Gastrocnemius medialis (tissue), 4 donors: ENCODE results near the gene NT5C1B. TPM values are rescaled to one million over a fixed set of nuclear protein-coding genes. Genes with fewer than 3 reads are reported as not detected.
A peak's percentile ranks its signal among the peaks of the same experiment; 100 is the strongest.

ENCODE experiments used
- ATAC-seq, 2 donors: fragments of 150-250 bp; one replicate each; pipeline ENCODE4 v1.9.1; 2016
- DNase-seq, 2 donors: peaks; one replicate each; pipeline ENCODE4 v3.0.0-alpha.2; 2019
- H3K27ac ChIP-seq, 4 donors: fragments of 200-600 bp; sonication (generic); 1 replicate in 1 of 4; 2 replicates in 3 of 4; pipeline ENCODE4 v1.5.1; 2016 to 2018; ENCODE audit warnings: mild to moderate bottlenecking in 2 of 4, moderate library complexity in 1 of 4
- H3K27me3 ChIP-seq, 3 donors: fragments of 200-600 bp; sonication (generic) in 2 of 3; 1 replicate in 1 of 3; 2 replicates in 2 of 3; pipeline versions ENCODE4 v1.5.1 to v1.6.0; 2016 to 2019; ENCODE audit warnings: mild to moderate bottlenecking in 1 of 3, moderate library complexity in 1 of 3
- H3K36me3 ChIP-seq, 2 donors: fragments of 200-600 bp; sonication (generic) in 1 of 2; one replicate each; pipeline ENCODE4 v1.5.1; 2017 to 2018
- H3K4me1 ChIP-seq, 2 donors: fragments of 200-600 bp; sonication (generic) in 1 of 2; one replicate each; pipeline ENCODE4 v1.5.1; 2016 to 2017; ENCODE audit warnings: mild to moderate bottlenecking in 2 of 2
- H3K4me3 ChIP-seq, 4 donors: fragments of 200-600 bp; sonication (generic) in 3 of 4; 1 replicate in 1 of 4; 2 replicates in 3 of 4; pipeline ENCODE4 v1.5.1; 2016 to 2019; ENCODE audit warnings: mild to moderate bottlenecking in 2 of 4
- H3K9me3 ChIP-seq, 3 donors: fragments of 200-600 bp; sonication (generic) in 2 of 3; 1 replicate in 1 of 3; 2 replicates in 2 of 3; pipeline ENCODE4 v1.5.1; 2016 to 2019
- POLR2A ChIP-seq, 2 donors: fragments of 450-650 bp; IDR thresholded peaks; one replicate each; pipeline ENCODE4 v1.6.1; 2017; ENCODE audit warnings: antibody characterized with exemption in 2 of 2, mild to moderate bottlenecking in 2 of 2, moderate library complexity in 2 of 2
- in situ Hi-C, 4 donors: fragments of 200-750 bp; cut with MboI; loops; one replicate each; pipeline versions ENCODE4 v1.15.0 to v1.8.0; 2017; ENCODE audit warnings: low sequenced_read_pairs in 4 of 4
- intact Hi-C: fragments of 100-400 bp; cut with DNase I; formaldehyde crosslinking; loops from one replicate; pipeline ENCODE4 v1.15.1; 2023; ENCODE audit warnings: low total_unique reads
- total RNA-seq, 4 donors: library from RNA; depleted of rRNA; stranded (reverse); fragments of >200 nt; gene quantifications; one replicate each; pipeline versions ENCODE4 v1.1.0 to v1.2.3, GENCODE V29; 2016
- TF ChIP-seq, protein P1 (sequence below), 5 experiments: fragments of 450-650 bp in 3 of 5; fragments of 200-600 bp in 2 of 5; sonication (generic) in 2 of 5; IDR thresholded peaks in 4 of 5; conservative IDR thresholded peaks in 1 of 5; 1 replicate in 4 of 5; 2 replicates in 1 of 5; pipeline ENCODE4 v1.5.1; 2016 to 2019; ENCODE audit warnings: antibody characterized with exemption in 5 of 5, mild to moderate bottlenecking in 3 of 5, moderate library complexity in 3 of 5

Gene NT5C1B
- total RNA-seq, 4 donors from 2014 or later, result not detected

- no peaks in the 10 kb centered on the region for H3K36me3 ChIP-seq
- no peak for DNase-seq
- H3K9me3 ChIP-seq, result no peaks in the 10 kb centered on the region
- ATAC-seq, result no peak
- intact Hi-C loops, result loop anchor here (5.0 to 10.0 kb wide), 2 partner anchors 232 to 840 kb away; no protein-coding TSS in a partner anchor
- TF ChIP-seq, protein P1, sequence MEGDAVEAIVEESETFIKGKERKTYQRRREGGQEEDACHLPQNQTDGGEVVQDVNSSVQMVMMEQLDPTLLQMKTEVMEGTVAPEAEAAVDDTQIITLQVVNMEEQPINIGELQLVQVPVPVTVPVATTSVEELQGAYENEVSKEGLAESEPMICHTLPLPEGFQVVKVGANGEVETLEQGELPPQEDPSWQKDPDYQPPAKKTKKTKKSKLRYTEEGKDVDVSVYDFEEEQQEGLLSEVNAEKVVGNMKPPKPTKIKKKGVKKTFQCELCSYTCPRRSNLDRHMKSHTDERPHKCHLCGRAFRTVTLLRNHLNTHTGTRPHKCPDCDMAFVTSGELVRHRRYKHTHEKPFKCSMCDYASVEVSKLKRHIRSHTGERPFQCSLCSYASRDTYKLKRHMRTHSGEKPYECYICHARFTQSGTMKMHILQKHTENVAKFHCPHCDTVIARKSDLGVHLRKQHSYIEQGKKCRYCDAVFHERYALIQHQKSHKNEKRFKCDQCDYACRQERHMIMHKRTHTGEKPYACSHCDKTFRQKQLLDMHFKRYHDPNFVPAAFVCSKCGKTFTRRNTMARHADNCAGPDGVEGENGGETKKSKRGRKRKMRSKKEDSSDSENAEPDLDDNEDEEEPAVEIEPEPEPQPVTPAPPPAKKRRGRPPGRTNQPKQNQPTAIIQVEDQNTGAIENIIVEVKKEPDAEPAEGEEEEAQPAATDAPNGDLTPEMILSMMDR (IDR thresholded peaks at IDR 0.05 in 4 of 5, conservative IDR thresholded peaks at IDR 0.05 in 1 of 5), result no peak
- no peaks in the 10 kb centered on the region for H3K27me3 ChIP-seq
- H3K27ac ChIP-seq, result no peak overlapping the region
- in situ Hi-C loops, result loop anchor here (10.0 to 25.0 kb wide), 3 partner anchors 840 to 1342 kb away; partner anchors contain the start of gene OSR1 (in 4 of the 4)
- H3K4me1 ChIP-seq, result peaks cover 14 to 40% of the 10 kb centered on the region in 2 donors
- H3K4me3 ChIP-seq, result no peak overlapping the region
Measured at GRCh38 chr2:18522484-18523146, 66.8 kb downstream of the NT5C1B start.

- in situ Hi-C loops, result loop anchor here (10.0 to 25.0 kb wide), 3 partner anchors 842 to 1344 kb away; partner anchors contain the start of gene OSR1 (in 4 of the 4)
- ATAC-seq, result peak; percentile 85 to 96
- no peaks in the 10 kb centered on the region for H3K36me3 ChIP-seq
- intact Hi-C loops, result loop anchor here (1.0 to 10.0 kb wide), 4 partner anchors 38 to 1343 kb away; no protein-coding TSS in a partner anchor
- TF ChIP-seq POLR2A (IDR thresholded peaks at IDR 0.05), result no peak
- TF ChIP-seq, protein P1 (IDR thresholded peaks at IDR 0.05 in 4 of 5, conservative IDR thresholded peaks at IDR 0.05 in 1 of 5), result peak; percentile 76 to 90 (median 88)
- DNase-seq, result peak; percentile 49 to 81
- H3K4me1 ChIP-seq, result peaks cover 14 to 39% of the 10 kb centered on the region in 2 donors
- H3K27me3 ChIP-seq, result no peaks in the 10 kb centered on the region
- peak overlapping the region; percentile 13 to 52 (median 38) for H3K27ac ChIP-seq
- no peaks in the 10 kb centered on the region for H3K9me3 ChIP-seq
- peak overlapping the region in 2 of 4 donors; percentile 4 to 26 for H3K4me3 ChIP-seq
Measured at GRCh38 chr2:18520451-18521425, 68.6 kb downstream of the NT5C1B start.

- Histone ChIP-seq H3K36me3 (no peaks in the 10 kb centered on the region), H3K4me1 (peaks cover 14 to 31% of the 10 kb centered on the region in 2 donors), H3K4me3 (peak overlapping the region in 2 of 4 donors; percentile 4 to 26), H3K27ac (peak overlapping the region; percentile 13 to 52 (median 38)), H3K27me3 (no peaks in the 10 kb centered on the region), H3K9me3 (no peaks in the 10 kb centered on the region)
- intact Hi-C loops (loop anchor here (1.0 to 10.0 kb wide), 4 partner anchors 39 to 1343 kb away; no protein-coding TSS in a partner anchor), in situ Hi-C loops (loop anchor here (10.0 to 25.0 kb wide), 3 partner anchors 842 to 1345 kb away; partner anchors contain the start of gene OSR1 (in 4 of the 4))
- DNase-seq (no peak), ATAC-seq (no peak)
- no peak for TF ChIP-seq POLR2A (IDR thresholded peaks at IDR 0.05)
- TF ChIP-seq, protein P1 (IDR thresholded peaks at IDR 0.05 in 4 of 5, conservative IDR thresholded peaks at IDR 0.05 in 1 of 5), result no peak
Measured at GRCh38 chr2:18519914-18520450, 69.4 kb downstream of the NT5C1B start.
